ENCODE measurements around the gene MLN.

DNA sequence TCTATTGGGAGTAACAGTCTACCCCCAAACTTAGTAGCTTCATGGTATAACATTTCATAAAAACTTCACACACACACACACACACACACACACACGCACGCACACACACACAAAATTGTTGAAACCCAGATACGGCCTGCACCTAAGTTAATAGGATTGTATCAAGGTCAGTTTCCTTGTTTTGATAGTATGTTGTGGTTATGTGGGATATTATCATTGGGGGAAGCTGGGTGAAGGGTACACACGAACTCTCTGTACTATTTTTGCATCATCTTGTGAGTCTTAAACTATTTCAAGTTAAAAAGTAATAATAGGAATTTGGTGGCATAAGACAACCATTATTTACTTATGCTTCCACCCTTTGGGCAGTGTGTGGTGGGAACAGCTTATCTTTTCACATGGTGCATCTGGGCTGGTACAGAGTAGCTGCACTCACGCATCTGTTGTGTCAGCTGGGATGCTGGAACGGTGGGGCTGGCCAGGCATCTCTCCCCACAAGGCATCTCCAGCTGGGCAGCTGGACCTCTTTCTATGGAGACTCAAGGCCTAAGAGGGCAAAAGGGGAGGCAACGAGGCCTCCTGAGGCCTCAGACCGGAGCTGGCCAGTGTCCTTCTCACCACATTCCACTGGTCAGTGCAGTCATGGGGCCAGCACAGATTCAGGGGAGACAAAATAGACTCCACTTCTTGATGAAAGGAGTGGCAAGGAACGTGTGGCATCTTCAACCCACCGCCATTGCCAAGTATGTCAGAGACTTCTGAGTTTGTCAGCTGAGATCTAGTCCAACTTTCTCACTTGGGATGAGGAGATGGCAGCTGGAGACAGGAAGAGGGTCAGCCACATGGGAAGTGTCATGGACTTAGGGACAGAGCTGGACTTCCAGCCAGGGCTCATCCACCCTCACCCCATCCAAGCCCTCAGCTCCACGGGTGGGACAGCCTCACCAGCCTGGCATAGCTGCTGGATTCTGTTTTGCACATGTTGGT lies 36.6 kb downstream of the MLN start:
- TF ChIP-seq, protein P1, sequence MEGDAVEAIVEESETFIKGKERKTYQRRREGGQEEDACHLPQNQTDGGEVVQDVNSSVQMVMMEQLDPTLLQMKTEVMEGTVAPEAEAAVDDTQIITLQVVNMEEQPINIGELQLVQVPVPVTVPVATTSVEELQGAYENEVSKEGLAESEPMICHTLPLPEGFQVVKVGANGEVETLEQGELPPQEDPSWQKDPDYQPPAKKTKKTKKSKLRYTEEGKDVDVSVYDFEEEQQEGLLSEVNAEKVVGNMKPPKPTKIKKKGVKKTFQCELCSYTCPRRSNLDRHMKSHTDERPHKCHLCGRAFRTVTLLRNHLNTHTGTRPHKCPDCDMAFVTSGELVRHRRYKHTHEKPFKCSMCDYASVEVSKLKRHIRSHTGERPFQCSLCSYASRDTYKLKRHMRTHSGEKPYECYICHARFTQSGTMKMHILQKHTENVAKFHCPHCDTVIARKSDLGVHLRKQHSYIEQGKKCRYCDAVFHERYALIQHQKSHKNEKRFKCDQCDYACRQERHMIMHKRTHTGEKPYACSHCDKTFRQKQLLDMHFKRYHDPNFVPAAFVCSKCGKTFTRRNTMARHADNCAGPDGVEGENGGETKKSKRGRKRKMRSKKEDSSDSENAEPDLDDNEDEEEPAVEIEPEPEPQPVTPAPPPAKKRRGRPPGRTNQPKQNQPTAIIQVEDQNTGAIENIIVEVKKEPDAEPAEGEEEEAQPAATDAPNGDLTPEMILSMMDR (IDR thresholded peaks at IDR 0.05), result no peak
- TF ChIP-seq EZH2 (IDR thresholded peaks at IDR 0.05; ENCODE audit: borderline replicate concordance, insufficient read depth, low read depth, low read length, poor library complexity, severe bottlenecking), result no peak

All from B cell (primary cell).